GM13976 (cell line): ENCODE data around the gene ARHGAP31.

Experiments
- DNase-seq: peaks from one replicate; pipeline ENCODE4 v3.0.0; 2012; ENCODE audit warnings: low spot score
- in situ Hi-C: fragments of 300-500 bp; cut with MboI; formaldehyde crosslinking; loops from one replicate; pipeline ENCODE4 v1.12.0; 2022; ENCODE audit warnings: low sequenced_read_pairs, mixed read lengths, inconsistent platforms; ENCODE audit not compliant: unreplicated experiment
- TF ChIP-seq, protein P1 (sequence below): IDR thresholded peaks from 2 replicates; pipeline ENCODE4 v1.5.1; 2012; ENCODE audit warnings: borderline replicate concordance, mild to moderate bottlenecking; ENCODE audit not compliant: insufficient read depth; ENCODE audit errors: extremely low read depth, missing control alignments, control extremely low read depth

Gene ARHGAP31

DNA sequence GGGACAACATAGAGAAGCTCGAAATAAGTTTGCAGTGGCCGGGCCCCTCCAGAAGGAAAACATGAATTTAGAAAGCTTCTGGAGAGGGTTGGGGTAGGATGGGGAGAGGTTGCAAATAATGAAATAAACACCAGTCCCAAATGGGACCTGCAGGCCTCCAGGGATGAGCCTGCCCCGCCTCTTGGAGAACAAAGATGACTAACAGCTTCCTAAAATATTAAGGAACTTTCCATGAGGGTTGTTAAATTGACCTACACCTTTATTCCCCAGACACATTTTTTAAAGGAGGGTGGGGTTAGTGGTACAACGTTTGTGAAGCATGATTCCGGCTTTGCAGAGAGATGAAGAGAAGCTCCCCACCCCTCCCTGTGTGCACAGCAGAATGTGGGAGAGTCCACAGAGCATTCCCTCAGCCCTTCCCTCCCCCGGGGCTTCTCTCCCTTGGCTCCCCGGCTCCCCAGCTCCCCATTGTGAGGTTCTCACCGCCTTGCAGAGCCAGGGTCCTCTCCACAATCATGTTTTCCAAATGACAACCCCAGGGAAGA lies 84.1 kb downstream of the ARHGAP31 start:
- in situ Hi-C loops = no loop called here
- no peak for DNase-seq
- TF ChIP-seq, protein P1, sequence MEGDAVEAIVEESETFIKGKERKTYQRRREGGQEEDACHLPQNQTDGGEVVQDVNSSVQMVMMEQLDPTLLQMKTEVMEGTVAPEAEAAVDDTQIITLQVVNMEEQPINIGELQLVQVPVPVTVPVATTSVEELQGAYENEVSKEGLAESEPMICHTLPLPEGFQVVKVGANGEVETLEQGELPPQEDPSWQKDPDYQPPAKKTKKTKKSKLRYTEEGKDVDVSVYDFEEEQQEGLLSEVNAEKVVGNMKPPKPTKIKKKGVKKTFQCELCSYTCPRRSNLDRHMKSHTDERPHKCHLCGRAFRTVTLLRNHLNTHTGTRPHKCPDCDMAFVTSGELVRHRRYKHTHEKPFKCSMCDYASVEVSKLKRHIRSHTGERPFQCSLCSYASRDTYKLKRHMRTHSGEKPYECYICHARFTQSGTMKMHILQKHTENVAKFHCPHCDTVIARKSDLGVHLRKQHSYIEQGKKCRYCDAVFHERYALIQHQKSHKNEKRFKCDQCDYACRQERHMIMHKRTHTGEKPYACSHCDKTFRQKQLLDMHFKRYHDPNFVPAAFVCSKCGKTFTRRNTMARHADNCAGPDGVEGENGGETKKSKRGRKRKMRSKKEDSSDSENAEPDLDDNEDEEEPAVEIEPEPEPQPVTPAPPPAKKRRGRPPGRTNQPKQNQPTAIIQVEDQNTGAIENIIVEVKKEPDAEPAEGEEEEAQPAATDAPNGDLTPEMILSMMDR = no peak

DNA sequence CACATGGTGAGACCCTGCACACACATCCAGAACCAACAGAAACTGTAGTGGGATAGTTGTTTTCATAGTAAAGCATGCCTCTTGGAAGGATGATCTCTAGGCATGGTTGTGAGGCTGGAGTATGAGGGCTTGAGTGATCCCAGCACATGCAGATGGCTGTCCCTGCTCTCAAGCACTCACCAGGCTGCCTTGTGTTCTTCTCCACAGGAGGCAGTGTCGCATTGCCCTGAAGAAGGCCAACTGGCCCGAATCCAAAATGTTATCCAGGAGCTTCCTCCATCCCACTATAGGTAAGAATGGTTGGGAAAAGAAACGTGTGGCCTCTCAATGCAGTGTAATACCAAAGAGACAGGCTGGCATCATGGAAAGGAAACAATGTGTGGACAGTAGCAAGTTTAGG lies 86.5 kb downstream of the ARHGAP31 start:
- TF ChIP-seq, protein P1 = no peak
- DNase-seq = no peak
- in situ Hi-C loops = no loop called here

DNA sequence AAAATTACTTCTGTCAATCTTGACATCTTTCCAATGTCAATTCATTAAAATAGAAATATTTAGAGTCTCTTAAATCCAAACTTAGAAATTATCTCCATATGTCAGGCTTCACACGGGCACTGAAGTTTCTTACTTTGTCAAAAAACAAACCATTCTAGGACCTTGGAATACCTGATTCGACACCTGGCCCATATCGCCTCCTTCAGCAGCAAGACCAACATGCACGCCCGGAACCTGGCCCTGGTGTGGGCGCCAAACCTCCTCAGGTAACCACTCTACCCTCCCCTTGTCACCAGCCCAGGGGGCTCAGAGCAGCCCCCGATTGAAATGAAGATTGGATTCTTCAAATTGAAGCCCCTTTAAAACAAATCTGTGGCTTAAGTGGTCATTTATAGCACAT lies 88.0 kb downstream of the ARHGAP31 start:
- TF ChIP-seq, protein P1 = no peak
- in situ Hi-C loops = no loop called here
- DNase-seq = no peak

DNA sequence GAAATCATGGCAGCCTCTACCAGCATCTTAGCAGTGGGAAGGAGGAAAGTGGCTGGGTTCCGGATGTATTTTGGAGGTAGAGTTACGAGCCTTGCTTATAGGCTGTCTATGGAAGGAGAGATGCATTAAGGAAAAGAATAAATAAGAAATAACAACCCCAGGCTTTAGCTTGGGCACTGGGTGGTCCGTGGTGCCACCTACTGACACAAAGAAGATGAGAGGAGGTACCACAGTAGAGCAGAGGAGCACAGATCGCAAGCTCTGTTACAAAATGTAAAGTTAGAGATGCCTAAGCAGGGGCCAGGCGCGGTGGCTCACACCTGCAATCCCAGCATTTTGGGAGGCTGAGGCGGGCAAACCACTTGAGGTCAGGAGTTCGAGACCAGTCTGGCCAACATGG lies 94.4 kb downstream of the ARHGAP31 start:
- in situ Hi-C loops = no loop called here
- TF ChIP-seq, protein P1 = no peak
- DNase-seq = no peak

DNA sequence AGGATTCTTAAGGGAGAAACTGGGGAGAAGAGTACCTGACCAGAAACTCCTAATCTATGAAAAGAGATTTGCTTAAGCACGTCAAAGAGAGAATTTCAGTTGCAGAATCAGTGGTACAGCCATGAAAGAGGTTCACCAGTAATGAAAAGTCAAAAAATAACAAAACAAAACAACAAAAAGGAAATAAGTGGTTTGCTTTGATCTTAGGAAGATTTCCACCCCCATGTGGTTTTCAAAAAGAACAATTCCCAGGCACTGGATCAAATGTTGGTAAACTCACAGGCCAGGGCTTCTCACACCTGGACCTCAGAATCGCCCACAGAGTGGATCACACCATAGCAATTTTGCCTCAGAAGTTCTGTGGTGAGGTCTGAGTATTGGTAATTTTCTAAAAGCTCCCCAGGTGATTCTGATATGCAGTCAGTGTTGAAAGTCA lies 101.8 kb downstream of the ARHGAP31 start:
- in situ Hi-C loops = no loop called here
- peak; percentile 34 for DNase-seq
- TF ChIP-seq, protein P1 = no peak

DNA sequence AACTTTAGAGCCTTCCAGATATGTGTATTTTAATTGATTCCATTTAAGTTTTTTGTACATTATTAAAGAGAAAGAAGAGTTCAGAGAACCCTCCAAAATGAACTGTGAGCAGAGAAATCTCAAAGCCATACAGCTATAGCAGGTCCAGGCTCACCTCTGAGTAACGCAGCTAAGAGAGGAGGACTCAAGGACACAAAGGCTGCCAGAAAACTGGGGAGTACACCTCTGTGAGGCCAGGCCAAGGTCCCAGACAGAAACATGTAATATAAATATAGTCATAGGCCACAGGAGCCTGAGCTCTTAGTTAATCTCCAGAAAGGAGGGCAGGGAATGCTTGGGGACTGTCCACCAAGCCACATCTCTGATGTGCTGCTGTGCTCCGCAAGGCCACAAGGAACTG lies 102.7 kb downstream of the ARHGAP31 start:
- DNase-seq = no peak
- TF ChIP-seq, protein P1 = no peak
- in situ Hi-C loops = no loop called here
